ENCODE measurements around the gene ARHGAP42.

- TF ChIP-seq CTCF (IDR thresholded peaks at IDR 0.05; ENCODE audit: low read depth, low read length, poor library complexity, severe bottlenecking) (no peak), EZH2phosphoT487 (IDR thresholded peaks at IDR 0.05; ENCODE audit: borderline replicate concordance, low read length) (no peak)
Measured at GRCh38 chr11:100961633-100962032, 274.5 kb downstream of the ARHGAP42 start.
